GM19455 (cell line): ENCODE results near the gene PPP4R2.
"Not testable (repeated sequence)": the region's sequence is repeated elsewhere in the genome, so short reads cannot be mapped to it uniquely, and the experiment has no call there.

ENCODE experiments used
- ATAC-seq: cut with Tn5 transposase; IDR thresholded peaks from one replicate; pipeline ENCODE4 v1.9.1; 2021; ENCODE audit not compliant: unreplicated experiment

The PPP4R2 gene

DNA sequence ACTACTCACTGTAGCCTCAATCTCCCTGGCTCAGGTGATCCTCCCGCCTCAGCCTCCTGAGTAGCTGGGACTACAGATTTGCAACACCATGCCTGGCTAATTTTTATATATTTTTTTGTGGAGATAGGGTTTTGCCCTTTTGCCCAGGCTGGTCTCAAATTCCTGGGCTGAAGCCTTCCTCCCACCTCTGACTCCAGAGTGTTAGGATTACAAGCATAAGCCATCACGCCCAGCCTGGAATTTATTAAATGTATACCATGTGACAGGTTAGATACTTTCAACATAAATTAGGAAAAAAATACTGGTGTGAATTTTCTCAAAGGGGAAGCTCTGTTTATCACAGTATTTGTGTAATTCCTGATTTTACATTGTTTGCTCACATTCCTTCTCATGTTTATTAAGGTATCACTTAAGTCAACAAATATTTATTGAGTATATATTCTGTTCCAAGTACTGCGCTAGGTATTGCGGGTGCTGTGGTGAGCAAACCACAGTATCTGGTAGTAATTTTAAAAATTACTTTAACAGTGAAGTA, 24.8 kb downstream of the PPP4R2 start:
- ATAC-seq, result no peak

DNA sequence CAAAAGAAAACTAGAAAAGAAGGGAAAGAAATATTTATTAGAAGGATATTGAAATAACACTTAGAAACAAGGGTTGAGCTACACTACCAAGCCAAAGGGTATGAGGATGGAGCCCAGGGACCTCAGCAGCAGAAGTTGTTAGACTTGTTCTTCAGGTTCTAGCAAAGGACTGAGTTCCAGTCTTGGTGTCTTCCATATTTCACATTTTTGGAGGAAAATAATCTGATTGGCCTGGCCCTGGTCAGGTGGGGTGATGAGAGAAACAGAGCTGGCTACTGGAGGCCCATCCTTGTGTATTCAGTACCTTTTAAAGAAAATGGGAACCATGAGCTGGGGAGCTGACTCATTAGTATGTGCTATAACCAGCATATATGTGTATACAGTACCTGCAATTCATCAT, 28.2 kb downstream of the PPP4R2 start:
- ATAC-seq, result no peak

DNA sequence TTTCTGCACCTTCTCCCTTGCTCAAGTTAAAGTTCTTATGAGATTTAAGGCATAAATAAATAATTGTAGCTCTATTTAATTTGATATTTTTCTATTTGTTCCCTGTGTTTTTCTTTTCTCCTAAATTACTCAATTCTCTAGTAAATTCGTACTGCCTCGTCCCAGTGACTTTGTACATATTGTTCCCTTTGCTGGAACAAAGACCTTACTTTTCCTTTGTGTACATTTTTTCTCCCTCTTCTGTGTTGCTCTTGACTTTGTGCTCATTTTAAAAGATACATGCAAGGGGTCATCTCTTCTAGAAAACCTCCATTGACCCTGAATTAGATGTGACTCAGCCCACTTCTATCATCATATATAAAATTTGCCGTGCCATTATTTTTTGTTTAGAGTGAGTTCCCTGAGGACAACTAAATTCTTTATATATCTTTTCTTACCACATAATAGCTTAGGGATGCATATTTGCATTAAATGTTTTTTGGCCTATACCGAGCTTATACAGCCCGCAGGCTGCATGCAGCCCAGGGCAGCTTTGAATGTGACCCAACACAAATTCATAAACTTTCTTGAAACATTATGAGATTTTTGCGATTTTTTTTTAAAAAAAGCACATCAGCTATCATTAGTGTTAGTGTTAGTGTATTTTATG, 29.6 kb downstream of the PPP4R2 start:
- ATAC-seq, result no peak

DNA sequence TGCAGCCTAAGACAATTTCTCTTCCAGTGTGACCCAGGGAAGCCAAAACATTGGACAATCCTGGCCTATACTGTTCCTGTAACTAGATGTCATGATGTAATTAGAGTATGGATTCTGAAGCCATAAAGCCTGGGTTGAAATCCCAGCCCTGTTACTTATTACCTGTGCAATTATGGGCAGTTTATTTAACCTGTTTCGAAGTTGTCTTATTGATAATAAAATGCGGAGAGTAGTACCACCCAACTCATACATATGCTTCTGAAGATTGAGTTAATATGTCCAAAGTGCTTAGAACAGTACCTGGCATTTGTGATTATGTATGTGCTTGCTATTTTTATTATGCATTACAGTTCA, 30.1 kb downstream of the PPP4R2 start:
- ATAC-seq, result no peak

DNA sequence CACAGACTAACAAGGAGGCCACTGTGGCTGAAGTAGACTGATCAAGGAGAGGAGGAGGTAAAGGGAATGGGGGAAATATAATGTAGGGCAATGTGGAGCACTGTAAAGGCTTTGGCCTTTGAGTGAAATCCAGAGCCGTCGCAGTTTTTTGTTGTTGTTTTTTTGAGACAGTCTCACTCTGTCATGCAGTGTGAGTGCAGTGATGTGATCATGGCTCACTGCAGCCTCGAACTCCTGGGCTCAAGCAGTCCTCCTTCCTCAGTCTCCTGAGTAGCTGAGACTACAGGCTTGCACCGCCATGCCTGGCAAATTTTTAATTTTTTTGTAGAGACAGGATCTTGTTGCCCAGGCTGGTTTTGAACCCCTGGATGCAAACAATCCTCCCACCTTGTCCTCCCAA, 32.2 kb downstream of the PPP4R2 start:
- no peak for ATAC-seq

DNA sequence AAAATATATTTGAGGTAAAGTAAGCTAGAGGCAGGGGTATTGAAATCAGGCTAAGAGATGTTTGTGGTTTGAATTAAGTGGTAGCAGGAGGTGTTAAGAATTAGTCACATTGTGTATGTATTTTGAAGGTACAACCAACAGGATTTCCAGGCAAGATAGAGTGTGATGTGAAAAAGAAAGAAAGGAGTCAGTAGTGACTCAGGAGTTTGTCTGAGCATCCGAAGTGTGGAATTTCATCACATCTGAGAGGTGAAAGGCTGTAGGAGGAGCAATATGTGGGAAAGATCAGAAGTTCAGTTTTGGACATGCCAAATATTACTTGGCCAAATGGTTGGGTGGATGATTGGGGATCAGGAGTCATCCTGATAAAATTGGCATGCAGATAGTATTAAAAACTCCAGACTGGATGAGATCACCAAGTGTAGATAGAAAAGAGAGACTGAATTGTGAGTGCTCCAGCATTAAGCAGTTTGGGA, 32.7 kb downstream of the PPP4R2 start:
- ATAC-seq, result no peak

DNA sequence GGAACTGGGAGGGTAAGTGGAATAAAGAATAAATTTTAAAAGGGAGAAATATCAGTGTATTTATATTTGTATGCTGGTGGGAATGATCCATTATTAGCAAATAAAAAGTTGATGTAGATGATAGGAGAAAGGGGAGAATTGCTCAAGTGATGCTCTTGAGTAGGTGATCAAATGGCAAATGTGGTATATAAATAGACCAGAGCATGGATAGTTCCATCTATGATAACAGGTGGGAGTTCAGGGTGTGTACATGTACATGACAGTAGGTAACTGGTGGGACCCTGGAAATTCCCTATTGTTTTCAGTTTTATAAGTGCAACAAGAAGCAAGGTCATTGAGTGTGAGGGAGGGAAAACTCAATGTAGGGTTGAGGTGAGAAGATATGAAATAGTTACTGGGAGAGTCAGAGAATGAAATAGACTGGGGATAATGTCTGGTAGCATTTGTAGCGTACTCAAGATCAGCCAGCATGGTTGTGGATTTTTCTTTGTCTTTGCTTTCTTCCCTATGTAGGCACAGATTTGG, 33.5 kb downstream of the PPP4R2 start:
- no peak for ATAC-seq

DNA sequence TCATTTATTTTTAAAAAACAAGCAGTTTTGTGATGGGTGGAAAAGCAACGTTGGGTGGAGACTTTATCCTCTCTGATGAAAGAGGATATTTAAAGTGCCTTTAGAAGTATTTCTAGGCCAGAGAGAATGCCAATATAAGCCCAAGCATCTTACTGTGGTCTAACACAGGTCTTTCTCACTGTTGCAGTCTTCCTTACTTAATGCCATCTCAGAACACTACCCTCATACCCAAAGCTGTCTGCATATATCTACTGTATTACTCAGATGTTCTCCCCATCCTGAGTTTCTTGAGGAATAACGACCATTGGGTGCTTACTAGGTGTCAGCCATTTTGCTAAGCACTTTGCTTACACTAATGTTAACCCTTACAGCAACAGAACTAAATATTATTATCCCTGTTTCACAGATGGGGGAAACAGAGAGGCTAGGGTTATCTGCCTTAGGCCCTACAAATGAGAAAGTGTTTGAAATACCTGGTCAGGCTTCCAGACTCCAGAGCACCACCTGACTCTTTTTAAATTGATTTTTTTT, 35.0 kb downstream of the PPP4R2 start:
- no peak for ATAC-seq

DNA sequence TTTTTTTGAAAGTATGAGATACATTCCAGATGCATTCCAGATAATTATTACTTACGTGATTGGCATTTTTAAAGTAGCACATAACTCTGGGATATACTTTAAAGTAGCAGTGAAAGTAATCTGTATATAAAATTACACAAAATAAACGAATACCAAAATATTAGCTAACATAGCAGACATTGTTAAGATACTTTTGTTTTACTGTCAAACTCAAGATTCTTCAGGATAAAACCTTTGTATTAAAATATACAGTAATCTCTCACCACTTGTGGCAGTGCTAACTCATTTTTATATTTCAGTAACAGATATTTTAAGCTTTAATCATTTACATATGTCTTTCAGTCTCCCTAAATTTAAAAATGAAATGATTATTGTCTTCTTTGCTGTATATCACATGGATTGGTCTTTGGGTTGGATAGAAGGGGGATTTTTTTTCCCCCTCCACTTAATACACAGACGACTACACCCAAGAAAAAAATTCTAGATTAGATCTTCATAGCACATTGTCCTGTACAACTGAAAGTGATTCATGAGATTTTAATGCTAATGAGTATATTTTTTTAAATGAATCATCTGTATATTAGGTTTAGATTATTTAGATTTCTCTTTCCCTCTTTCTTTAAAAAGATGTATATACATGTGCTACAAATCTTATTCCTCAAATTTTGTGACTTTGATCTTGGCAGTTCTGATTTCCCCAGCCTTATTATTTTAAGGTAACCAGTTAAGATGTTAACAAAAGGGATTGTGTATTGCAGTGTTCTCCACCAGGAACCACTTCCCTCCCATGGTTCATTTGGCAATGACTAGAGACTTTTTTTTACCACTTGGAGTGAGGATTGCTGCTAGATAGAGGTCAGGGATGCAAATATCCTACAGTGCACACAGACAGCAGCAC, 40.3 kb downstream of the PPP4R2 start:
- no peak for ATAC-seq

DNA sequence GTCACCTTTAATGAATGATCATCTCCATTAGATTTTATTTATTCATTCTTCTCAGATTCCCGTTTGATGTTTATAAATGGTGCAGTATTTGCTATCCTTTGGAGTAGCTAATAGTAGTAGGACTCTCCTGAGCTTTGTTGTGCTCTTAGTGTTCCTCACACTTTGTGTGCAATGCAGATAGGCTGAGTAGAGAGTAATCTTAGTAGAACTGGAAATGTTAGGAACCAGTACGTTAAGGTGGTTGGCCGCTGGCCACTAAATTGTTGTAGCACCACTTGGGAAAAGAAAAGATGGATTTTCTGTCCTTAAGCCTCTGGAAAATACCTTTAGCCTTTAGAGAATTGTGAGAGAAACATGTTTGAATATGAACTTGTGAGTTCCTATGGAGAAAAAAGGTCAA, 44.9 kb downstream of the PPP4R2 start:
- ATAC-seq, result no peak

DNA sequence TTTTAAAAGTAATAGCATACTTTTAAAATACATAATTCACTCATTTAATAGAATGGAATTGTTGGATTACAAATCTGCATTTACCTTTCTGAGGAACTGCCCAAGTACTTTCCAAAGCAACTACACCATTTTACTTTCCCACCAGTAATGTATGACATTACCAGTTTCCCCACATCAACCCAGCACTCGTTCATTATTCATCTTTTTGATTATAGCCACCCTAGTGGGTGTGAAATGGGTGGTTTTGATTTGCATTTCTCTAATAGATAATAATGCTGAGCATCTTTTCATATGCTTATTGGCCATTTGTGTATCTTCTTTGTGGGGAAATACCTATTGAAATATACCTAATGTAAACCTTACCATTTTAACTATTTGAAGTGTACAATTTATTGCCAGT, 46.8 kb downstream of the PPP4R2 start:
- ATAC-seq, result no peak

DNA sequence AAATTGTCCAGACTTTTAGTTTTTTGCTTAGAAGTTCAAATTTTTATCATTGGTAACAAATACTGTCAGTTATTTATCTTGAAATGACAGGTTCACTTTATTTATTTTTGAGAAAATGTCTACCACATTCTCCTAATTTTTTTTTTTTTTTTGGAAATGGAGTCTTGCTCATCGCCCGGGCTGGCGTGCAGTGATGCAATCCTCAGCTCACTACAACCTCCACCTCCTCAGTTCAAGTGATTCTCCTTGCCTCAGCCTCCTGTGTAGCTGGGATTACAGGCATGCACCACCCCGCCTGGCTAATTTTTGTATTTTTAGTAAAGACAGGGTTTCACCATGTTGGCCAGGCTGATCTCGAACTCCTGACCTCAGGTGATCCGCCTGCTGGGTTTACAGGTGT, 48.8 kb downstream of the PPP4R2 start:
- ATAC-seq, result no peak

DNA sequence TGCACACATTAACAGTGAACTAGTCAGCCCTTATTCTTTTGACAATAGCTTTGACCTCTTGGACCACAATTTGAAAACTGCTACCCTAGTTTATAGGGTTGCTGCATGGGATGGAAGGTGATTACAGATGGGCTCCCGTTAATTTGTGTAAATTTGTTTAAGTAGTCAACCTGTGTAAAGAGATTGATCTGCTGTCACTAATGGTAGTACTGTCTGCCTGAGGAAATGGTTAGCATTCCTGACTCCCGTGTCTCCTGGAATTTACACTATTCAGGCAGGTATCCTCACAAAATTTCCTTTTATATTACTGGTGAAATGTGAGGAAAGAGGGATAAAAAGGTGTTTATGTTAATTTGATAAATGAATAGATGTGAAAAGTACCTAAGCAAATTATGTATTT, 49.6 kb downstream of the PPP4R2 start:
- no peak for ATAC-seq

DNA sequence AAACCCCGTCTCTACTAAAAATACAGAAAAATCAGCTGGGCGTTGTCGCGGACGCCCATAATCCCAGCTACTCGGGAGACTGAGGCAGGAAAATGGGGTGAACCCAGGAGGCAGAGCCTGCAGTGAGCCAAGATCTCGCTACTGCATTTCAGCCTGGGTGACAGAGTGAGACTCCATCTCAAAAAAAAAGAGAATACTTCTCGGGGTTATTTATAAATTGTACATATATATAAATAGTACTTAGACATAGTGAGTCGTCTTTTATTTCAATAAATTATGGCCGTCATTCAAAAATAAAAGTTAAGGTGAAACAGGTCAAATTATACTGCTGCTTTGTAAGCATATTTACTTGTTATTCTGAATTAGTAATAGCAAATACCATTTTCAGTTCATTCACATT, 52.7 kb downstream of the PPP4R2 start:
- no peak for ATAC-seq

DNA sequence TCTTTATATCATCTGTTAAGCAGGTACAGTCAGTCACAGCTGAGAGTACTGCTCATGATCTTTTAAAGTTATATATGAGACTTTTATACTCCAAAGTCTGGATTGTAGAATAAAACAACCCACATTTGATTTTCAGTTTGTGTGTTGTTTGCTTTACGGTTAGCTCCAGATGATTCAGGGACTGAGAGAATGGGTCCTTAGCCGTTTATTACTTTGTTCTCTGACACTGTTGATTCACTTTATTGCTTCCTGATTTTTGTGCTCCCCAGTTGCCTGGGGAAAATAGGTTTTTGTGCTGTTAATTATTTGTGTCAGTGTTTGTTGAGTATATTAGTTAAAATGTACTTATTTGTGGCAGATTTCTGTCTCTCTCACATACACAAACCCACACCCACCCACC, 56.2 kb downstream of the PPP4R2 start:
- ATAC-seq, result no peak

DNA sequence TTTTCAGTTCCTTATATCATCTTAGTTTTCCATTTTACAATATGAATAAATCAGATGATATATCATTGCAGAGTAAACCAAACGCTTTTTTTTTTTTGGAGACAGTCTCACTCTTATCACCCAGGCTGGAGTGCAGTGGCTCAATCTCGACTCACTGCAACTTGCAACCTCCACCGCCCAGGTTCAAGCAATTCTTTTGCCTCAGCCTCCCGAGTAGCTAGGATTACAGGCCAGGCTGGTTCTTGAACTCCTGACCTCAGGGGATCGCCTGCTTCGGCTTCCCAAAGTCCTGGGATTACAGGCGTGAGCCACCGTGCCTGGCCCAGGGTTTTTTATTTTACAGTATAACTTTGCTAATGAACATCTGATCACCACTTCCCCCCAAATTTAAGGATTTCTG, 59.0 kb downstream of the PPP4R2 start:
- ATAC-seq, result no peak

DNA sequence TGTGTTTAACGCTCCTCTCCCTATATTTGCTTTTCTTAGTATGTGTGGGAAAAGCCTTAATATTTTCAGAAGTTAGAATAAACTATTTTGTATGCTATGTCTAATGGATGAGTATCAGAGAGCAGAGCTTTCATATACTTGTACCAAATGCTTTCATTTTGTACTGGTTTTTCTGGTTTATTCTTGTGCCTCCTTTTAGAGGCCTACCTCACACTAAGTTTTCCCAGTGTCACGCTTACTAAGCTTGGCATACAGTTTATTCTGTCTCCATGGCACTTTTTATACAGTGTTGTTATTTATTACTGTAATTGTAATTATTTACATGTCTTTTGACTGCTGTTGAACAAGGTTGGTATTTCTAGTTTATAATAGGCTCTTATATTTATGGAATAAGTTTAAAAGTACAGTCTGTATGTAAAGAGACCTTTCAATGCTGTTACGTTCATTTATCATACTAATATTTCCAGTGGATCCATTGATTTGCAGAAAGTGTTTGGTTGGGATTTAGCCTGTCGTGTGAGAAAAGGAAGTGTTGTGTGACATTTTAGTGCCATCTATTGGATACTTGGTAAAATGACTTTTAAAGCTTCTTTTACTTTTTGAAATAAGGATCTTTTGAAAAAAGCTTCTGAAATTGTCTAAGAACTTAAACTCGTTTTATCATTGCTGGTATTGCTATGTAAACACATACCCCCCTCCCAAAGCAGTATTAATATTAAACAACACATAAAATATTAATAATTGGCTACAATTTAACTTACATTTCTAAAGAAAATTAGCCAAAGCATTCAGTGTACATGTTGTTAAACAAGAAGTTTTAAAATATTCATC, 59.6 kb downstream of the PPP4R2 start:
- ATAC-seq, result no peak

DNA sequence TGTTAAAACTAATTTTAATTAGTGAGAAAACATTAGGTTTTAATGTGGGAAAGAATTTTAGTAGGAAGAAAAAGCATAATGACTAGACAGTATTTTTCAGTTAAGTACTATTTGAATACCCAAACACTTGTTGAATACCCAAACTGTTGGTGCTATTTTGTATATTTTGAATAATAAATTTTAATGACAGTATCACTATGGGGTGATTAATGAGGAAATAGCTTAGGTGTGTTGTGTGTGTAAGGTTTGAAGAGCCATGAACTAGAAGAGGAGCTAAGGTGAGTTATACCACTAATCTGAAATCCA, 60.2 kb downstream of the PPP4R2 start:
- ATAC-seq, result no peak

DNA sequence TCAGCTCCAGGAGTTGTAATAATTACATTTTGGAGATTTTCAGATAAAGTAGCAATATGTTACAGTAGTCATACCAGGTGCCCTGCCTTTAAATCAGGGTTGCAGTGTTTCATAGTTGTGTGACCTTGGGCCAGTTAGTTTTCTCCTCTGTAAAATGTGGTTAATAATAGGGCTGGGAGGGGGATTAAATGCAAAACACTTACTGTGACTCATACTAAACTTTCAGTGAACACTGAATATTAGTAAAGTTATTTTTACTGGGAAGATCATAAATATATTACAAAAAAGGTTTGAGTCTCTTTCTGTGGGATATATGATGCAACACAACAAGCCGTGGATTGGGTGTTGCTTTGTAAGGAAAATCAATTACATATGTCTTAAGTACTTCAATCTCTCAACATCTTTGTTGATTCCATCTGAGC, 63.7 kb downstream of the PPP4R2 start:
- ATAC-seq, result no peak

DNA sequence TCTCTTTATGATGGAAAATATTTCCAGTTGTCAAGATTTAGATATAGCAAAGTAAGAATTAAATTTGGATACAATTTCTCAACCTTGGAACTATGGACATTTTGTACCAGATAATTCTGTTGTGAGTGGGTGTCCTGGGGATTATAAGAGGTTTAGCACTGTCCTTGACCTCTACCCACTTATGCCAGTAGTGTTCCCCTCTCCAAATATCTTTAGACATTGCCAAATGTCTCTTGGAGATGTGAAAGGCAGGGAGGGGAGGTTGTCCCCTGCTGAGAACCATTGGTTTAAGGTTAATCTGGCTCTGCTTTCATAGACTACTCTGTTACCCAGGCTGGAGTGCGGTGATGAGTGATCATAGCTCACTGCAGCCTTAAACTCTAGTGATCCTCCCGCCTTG, 64.8 kb downstream of the PPP4R2 start, which contains the start of gene EBLN2:
TSS of gene EBLN2 (plus strand) at position 244 of the 400 bp plus-strand sequence. CDS start 423 bp downstream, outside the sequence.
- ATAC-seq, result no peak

DNA sequence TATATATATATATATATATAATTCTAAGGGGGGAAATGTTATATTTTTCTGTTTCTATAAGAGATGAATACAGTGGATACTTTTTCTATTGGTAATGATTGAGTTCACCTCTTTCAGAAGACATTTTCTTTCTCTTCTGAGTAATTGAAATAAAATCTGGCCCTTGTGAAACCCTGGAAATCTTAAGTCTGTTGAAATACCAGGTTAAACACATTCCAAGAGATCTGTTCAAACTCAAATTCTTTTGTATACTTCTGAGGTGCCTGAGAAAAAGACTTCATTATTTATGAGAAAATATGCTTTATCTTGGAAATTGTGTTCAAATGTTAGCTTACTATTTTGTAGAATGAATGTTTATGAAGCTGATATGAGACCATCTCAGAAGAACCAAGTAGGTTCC, 69.6 kb downstream of the PPP4R2 start:
- ATAC-seq, result not testable (repeated sequence)
